NB4 (cell line): ENCODE results near the gene SMG1.

Experiments used
- CTCF ChIP-seq: IDR thresholded peaks from one replicate; pipeline ENCODE4 v1.5.1; 2012; ENCODE audit warnings: low read depth, low read length
- POLR2A ChIP-seq: IDR thresholded peaks from 2 replicates; pipeline ENCODE4 v1.6.1; 2011; ENCODE audit warnings: mild to moderate bottlenecking; ENCODE audit not compliant: insufficient read length; ENCODE audit errors: extremely low read depth

- no peak for TF ChIP-seq POLR2A
- TF ChIP-seq CTCF = no peak
Measured at GRCh38 chr16:18948372-18949020, 22.3 kb upstream of the SMG1 start.
